HepG2 (cell line): ENCODE results near the gene METTL13. TPM values are rescaled to one million over a fixed set of nuclear protein-coding genes. Genes with fewer than 3 reads are reported as not detected.
A peak's percentile ranks its signal among the peaks of the same experiment; 100 is the strongest.

Source experiments
- ATAC-seq: fragments of 200-7000 bp; cut with Tn5 transposase; 3 replicates; pipeline ENCODE4 v1.9.1; 2020; ENCODE audit warnings: mild to moderate bottlenecking, moderate library complexity
- BruUV-seq: library from RNA; stranded (reverse); fragments of 400-500 nt; replicated peaks from 2 replicates; lab custom pipeline; 2021; lab: Mats Ljungman, UMichigan
- CTCF ChIA-PET: fragments of 300-600 bp; formaldehyde crosslinking; extraction: SDS; loops from one replicate; lab custom pipeline; 2021; ENCODE audit warnings: low total read pairs, inconsistent platforms, low intra/inter-chr PET ratio; lab: Yijun Ruan, JAX
- POLR2A ChIA-PET: fragments of 350-600 bp; sonication (Branson Sonifier 250); formaldehyde crosslinking; loops from one replicate; lab custom pipeline; 2020; ENCODE audit warnings: antibody characterized with exemption, inconsistent platforms; lab: Yijun Ruan, JAX
- DNase-seq: peaks from one replicate; pipeline ENCODE4 v3.0.0-alpha.2; 2015; ENCODE audit warnings: low spot score
- FAIRE-seq: peaks from 3 replicates; lab custom pipeline; 2011; peaks lifted over from hg19 to GRCh38; lab: Jason Lieb, UNC
- H2AFZ ChIP-seq: one replicate; pipeline ENCODE4 v1.6.1; 2011; ENCODE audit warnings: low read length, inconsistent platforms
- H3K27ac ChIP-seq: fragments of 300-600 bp; 3 replicates; pipeline ENCODE4 v1.8.0; 2011; ENCODE audit warnings: mixed run types, mild to moderate bottlenecking, mixed read lengths, low read length, inconsistent platforms; ENCODE audit not compliant: insufficient read depth; ENCODE audit errors: extremely low read length
- H3K27me3 ChIP-seq, 2 experiments: fragments of 200-600 bp in 1 of 2; 2 replicates in 1 of 2; 3 replicates in 1 of 2; pipeline versions ENCODE4 v1.6.0 to v1.8.0; 2011; ENCODE audit warnings: low read length in 2 of 2, mild to moderate bottlenecking in 2 of 2, moderate library complexity in 2 of 2, inconsistent platforms in 1 of 2; ENCODE audit not compliant: insufficient read depth in 2 of 2, control insufficient read depth in 1 of 2
- H3K36me3 ChIP-seq, 2 experiments: fragments of 200-600 bp in 1 of 2; replicated peaks in 1 of 2; 2 replicates in 1 of 2; 3 replicates in 1 of 2; pipeline versions ENCODE4 v1.5.1 to v1.8.0; 2011; ENCODE audit warnings: low read length in 2 of 2, inconsistent platforms in 1 of 2; ENCODE audit not compliant: insufficient read depth in 2 of 2, control insufficient read depth in 1 of 2
- H3K4me1 ChIP-seq: 2 replicates; pipeline ENCODE4 v1.5.1; 2012; ENCODE audit warnings: low read length, inconsistent platforms; ENCODE audit not compliant: insufficient read depth
- H3K4me2 ChIP-seq: 2 replicates; pipeline ENCODE4 v1.6.0; 2011; ENCODE audit warnings: low read depth, low read length, inconsistent platforms
- H3K4me3 ChIP-seq, 3 experiments: fragments of 200-600 bp in 1 of 3; sonication (generic), shearing (Covaris generic) in 1 of 3; replicated peaks in 1 of 3; 2 replicates each; pipeline ENCODE4 v1.5.1; 2011 to 2016; ENCODE audit warnings: low read length in 3 of 3, inconsistent platforms in 2 of 3, low read depth in 2 of 3, mild to moderate bottlenecking in 2 of 3, control low read depth in 1 of 3, mixed read lengths in 1 of 3; ENCODE audit not compliant: insufficient read depth in 1 of 3
- H3K79me2 ChIP-seq: one replicate; pipeline ENCODE4 v1.6.1; 2011; ENCODE audit warnings: low read length, inconsistent platforms; ENCODE audit not compliant: insufficient read depth
- H3K9ac ChIP-seq: 2 replicates; pipeline ENCODE4 v1.6.0; 2011; ENCODE audit warnings: mild to moderate bottlenecking, low read depth, low read length, inconsistent platforms; ENCODE audit not compliant: insufficient read depth
- H3K9me3 ChIP-seq: 2 replicates; pipeline ENCODE4 v1.5.1; 2012; ENCODE audit warnings: mild to moderate bottlenecking, low read length
- H4K20me1 ChIP-seq: 2 replicates; pipeline ENCODE4 v1.6.0; 2011; ENCODE audit warnings: inconsistent platforms, mild to moderate bottlenecking, low read length, moderate library complexity; ENCODE audit not compliant: insufficient read depth
- ARNT2 ChIP-seq: sonication (generic); formaldehyde crosslinking; IDR thresholded peaks from 2 replicates; pipeline ENCODE4 v1.8.0; 2022; ENCODE audit warnings: mild to moderate bottlenecking, low read depth, missing genetic modification reagents, moderate library complexity
- GATAD2A ChIP-seq: IDR thresholded peaks from 2 replicates; pipeline ENCODE4 v1.6.1; 2016
- HNF4G ChIP-seq, 2 experiments: sonication (generic) in 1 of 2; formaldehyde crosslinking in 1 of 2; IDR thresholded peaks; 2 replicates each; pipeline versions ENCODE4 v1.4.0 to v1.6.1; 2011 to 2020; ENCODE audit warnings: borderline replicate concordance in 2 of 2, low read depth in 2 of 2, mild to moderate bottlenecking in 2 of 2, low read length in 1 of 2, missing genetic modification reagents in 1 of 2, moderate library complexity in 1 of 2
- MAFF ChIP-seq: IDR thresholded peaks from 2 replicates; pipeline ENCODE4 v1.6.1; 2011; ENCODE audit warnings: low read depth, low read length, improper control_type of control experiment
- MAFK ChIP-seq, 2 experiments: IDR thresholded peaks in 1 of 2; conservative IDR thresholded peaks in 1 of 2; 2 replicates each; pipeline ENCODE4 v1.6.1; 2011; ENCODE audit warnings: improper control_type of control experiment in 2 of 2, low read length in 2 of 2
- MED1 ChIP-seq: sonication (generic); formaldehyde crosslinking; IDR thresholded peaks from 2 replicates; pipeline ENCODE4 v1.4.0; 2020; ENCODE audit warnings: missing genetic modification reagents
- NAIF1 ChIP-seq: sonication (generic); formaldehyde crosslinking; IDR thresholded peaks from 2 replicates; pipeline ENCODE4 v1.5.0; 2020; ENCODE audit warnings: mild to moderate bottlenecking, missing genetic modification reagents, borderline replicate concordance
- POLR2G ChIP-seq: fragments of 200-400 bp; formaldehyde crosslinking; IDR thresholded peaks from 2 replicates; pipeline ENCODE4 v1.6.1; 2018; ENCODE audit warnings: mild to moderate bottlenecking, low read depth, low read length, moderate library complexity
- SAFB2 ChIP-seq: sonication (generic); formaldehyde crosslinking; IDR thresholded peaks from 2 replicates; pipeline ENCODE4 v1.5.1; 2020; ENCODE audit warnings: missing genetic modification reagents, low read depth, mild to moderate bottlenecking, borderline replicate concordance
- TEAD2 ChIP-seq: sonication (generic); formaldehyde crosslinking; IDR thresholded peaks from 2 replicates; pipeline ENCODE4 v1.9.0; 2021; ENCODE audit warnings: missing genetic modification reagents
- TOE1 ChIP-seq: sonication (generic); formaldehyde crosslinking; IDR thresholded peaks from 2 replicates; pipeline ENCODE4 v1.4.0; 2020; ENCODE audit warnings: mild to moderate bottlenecking, missing genetic modification reagents
- ZNF441 ChIP-seq: sonication (generic); formaldehyde crosslinking; IDR thresholded peaks from 2 replicates; pipeline ENCODE4 v1.7.0; 2021; ENCODE audit warnings: missing genetic modification reagents, borderline replicate concordance
- ZNF496 ChIP-seq: sonication (generic); formaldehyde crosslinking; IDR thresholded peaks from 2 replicates; pipeline ENCODE4 v1.8.1; 2023; ENCODE audit warnings: mild to moderate bottlenecking, moderate library complexity, missing genetic modification reagents; ENCODE audit not compliant: insufficient replicate concordance
- ZNF772 ChIP-seq: sonication (generic); formaldehyde crosslinking; IDR thresholded peaks from 2 replicates; pipeline ENCODE4 v1.5.0; 2020; ENCODE audit warnings: mild to moderate bottlenecking, missing genetic modification reagents
- ZNF782 ChIP-seq: sonication (generic); formaldehyde crosslinking; IDR thresholded peaks from 2 replicates; pipeline ENCODE4 v1.4.0; 2020; ENCODE audit warnings: missing genetic modification reagents, mild to moderate bottlenecking, borderline replicate concordance
- WGBS: methylation state at CpG from one replicate; pipeline ENCODE4 v1.1.6; 2017; ENCODE audit warnings: low lambda C conversion rate; 5-methylcytosine and 5-hydroxymethylcytosine counted together
- in situ Hi-C: cut with HindIII; loops from 2 replicates; pipeline ENCODE4 v1.10.0; 2017; ENCODE audit warnings: low pct_unique_long_range_greater_than_20kb; ENCODE audit not compliant: extremely low pct_ligation_motif_present
- intact Hi-C: fragments of 100-400 bp; cut with micrococcal nuclease; formaldehyde crosslinking; loops from one replicate; pipeline ENCODE4 v1.10.0; 2022; ENCODE audit not compliant: unreplicated experiment
- polyA plus RNA-seq, 8 experiments: library from polyadenylated mRNA; depleted of rRNA in 3 of 8; stranded (reverse) in 7 of 8; unstranded in 1 of 8; fragments of >200 nt; fragmentation: Illumina TruSeq in 4 of 8; extraction: Trizol in 4 of 8; gene quantifications; 2 replicates each; pipeline versions ENCODE4 v1.2.1 to v1.2.3, GENCODE V29; 2011 to 2016; ENCODE audit warnings: low read depth in 4 of 8, missing spikeins in 1 of 8, mixed read lengths in 1 of 8; ENCODE audit not compliant: insufficient read depth in 1 of 8
- total RNA-seq, 5 experiments: library from RNA; depleted of rRNA; stranded (reverse); fragments of >200 nt; fragmentation: Illumina TruSeq; extraction: Trizol; gene quantifications; 2 replicates each; pipeline ENCODE4 v1.2.3, GENCODE V29; 2016; ENCODE audit warnings: low read depth in 1 of 5
- TF ChIP-seq, protein P1 (sequence below): sonication (generic); formaldehyde crosslinking; conservative IDR thresholded peaks from 2 replicates; pipeline ENCODE4 v1.8.0; 2022; ENCODE audit warnings: missing genetic modification reagents
- TF ChIP-seq, protein P2 (sequence below): sonication (generic); formaldehyde crosslinking; IDR thresholded peaks from 2 replicates; pipeline ENCODE4 v1.4.0; 2020; ENCODE audit warnings: mild to moderate bottlenecking, missing genetic modification reagents

The METTL13 gene
- total and polyA plus RNA-seq, 2 of the 13 experiments (the other 11 are each of a cell fraction or from before 2014, with no cell fraction given) = 18.6 to 22.8 TPM

DNA sequence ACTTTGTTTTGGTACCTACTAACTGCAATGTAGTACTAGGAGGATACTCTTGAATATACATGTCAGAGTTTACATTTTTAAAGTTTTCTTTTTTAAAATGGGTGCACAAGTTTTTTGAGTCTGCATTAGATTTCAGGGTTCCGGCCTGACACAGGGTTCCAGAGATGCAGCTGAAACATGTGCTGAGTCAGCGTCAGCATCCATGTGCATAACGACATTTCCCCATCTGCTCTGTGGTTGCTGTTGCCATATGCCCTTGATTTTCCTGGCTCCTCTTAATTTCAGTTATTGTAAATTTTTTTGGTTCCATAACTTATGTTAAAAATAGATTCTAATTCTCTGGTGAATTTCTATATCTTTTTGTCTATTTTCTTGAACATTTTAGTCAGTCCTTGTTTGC, 12.3 kb upstream of the METTL13 start:
- Histone ChIP-seq H3K36me3 (no peaks in the 10 kb centered on the region), H3K4me3 (no peak overlapping the region), H3K4me2 (no peak overlapping the region), H3K9me3 (no peaks in the 10 kb centered on the region), H3K9ac (no peak overlapping the region), H2AFZ (no peak overlapping the region), H3K4me1 (no peaks in the 10 kb centered on the region), H3K79me2 (no peaks in the 10 kb centered on the region), H3K27me3 (no peaks in the 10 kb centered on the region; a peak in 1 of 5 replicates), H4K20me1 (no peaks in the 10 kb centered on the region)
- ATAC-seq = no peak
- ChIA-PET CTCF (no interaction called here), POLR2A (no interaction called here)
- no TSS peak for BruUV-seq
- FAIRE-seq = no peak
- DNase-seq = no peak
- intact Hi-C loops = no loop called here
- 28% methylated on average over 3 of the region's 3 CpGs for WGBS
- TF ChIP-seq SAFB2 (CRISPR knock-in tag) = no peak
- peak; percentile 87 to 93 for TF ChIP-seq MAFK (conservative IDR thresholded peaks at IDR 0.05 in 1 of 2, IDR thresholded peaks at IDR 0.05 in 1 of 2; ENCODE audit: low read length in 2 of 2)
- TF ChIP-seq MAFF = peak; percentile 85
- no peak for TF ChIP-seq MED1 (CRISPR knock-in tag)
- no peak for TF ChIP-seq ARNT2 (CRISPR knock-in tag)
- no peak for TF ChIP-seq ZNF782 (CRISPR knock-in tag)
- TF ChIP-seq, all 625 proteins: peak for 2
- in situ Hi-C loops = no loop called here
- no peak overlapping the region for H3K27ac ChIP-seq

DNA sequence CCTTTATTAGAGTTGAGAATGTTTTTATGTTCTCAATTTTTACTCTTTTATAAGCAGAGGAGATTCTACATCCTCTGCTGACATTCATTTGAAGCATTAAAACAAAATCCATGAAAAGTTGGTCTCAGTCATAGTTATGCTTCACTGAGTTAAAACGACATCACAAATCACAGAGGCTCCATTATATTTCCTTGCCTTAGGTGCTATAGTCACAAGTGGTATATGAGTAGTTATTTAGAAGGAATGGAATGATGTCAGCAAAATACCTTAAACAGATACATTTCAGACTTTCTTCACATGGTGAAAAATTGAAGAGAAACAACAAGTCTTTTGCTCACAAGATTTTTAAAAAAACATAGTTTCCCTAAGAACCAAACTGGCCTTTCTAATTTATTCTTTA, 11.7 kb upstream of the METTL13 start:
- ChIA-PET CTCF (no interaction called here), POLR2A (no interaction called here)
- Histone ChIP-seq H3K27me3 (no peaks in the 10 kb centered on the region), H3K4me1 (no peaks in the 10 kb centered on the region), H4K20me1 (no peaks in the 10 kb centered on the region), H3K36me3 (no peaks in the 10 kb centered on the region), H3K4me2 (no peak overlapping the region), H3K4me3 (no peak overlapping the region), H3K9me3 (no peaks in the 10 kb centered on the region), H3K79me2 (no peaks in the 10 kb centered on the region), H3K9ac (no peak overlapping the region), H2AFZ (no peak overlapping the region), H3K27ac (no peak overlapping the region)
- WGBS = 3% methylated on average over 1 of the region's 1 CpG
- no peak for DNase-seq
- no peak for ATAC-seq
- no TSS peak for BruUV-seq
- no peak for FAIRE-seq
- intact Hi-C loops (no loop called here), in situ Hi-C loops (no loop called here)
- TF ChIP-seq, protein P1, sequence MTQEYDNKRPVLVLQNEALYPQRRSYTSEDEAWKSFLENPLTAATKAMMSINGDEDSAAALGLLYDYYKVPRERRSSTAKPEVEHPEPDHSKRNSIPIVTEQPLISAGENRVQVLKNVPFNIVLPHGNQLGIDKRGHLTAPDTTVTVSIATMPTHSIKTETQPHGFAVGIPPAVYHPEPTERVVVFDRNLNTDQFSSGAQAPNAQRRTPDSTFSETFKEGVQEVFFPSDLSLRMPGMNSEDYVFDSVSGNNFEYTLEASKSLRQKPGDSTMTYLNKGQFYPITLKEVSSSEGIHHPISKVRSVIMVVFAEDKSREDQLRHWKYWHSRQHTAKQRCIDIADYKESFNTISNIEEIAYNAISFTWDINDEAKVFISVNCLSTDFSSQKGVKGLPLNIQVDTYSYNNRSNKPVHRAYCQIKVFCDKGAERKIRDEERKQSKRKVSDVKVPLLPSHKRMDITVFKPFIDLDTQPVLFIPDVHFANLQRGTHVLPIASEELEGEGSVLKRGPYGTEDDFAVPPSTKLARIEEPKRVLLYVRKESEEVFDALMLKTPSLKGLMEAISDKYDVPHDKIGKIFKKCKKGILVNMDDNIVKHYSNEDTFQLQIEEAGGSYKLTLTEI (CRISPR knock-in tag) = no peak
- TF ChIP-seq GATAD2A (no peak), ZNF496 (CRISPR knock-in tag) (no peak), TEAD2 (CRISPR knock-in tag) (no peak), TOE1 (CRISPR knock-in tag) (no peak), NAIF1 (CRISPR knock-in tag) (no peak), ZNF772 (CRISPR knock-in tag) (no peak), POLR2G (no peak), HNF4G (IDR thresholded peaks at IDR 0.05; ENCODE audit: borderline replicate concordance, low read depth, low read length) (no peak), HNF4G (CRISPR knock-in tag; IDR thresholded peaks at IDR 0.05; ENCODE audit: borderline replicate concordance, low read depth) (no peak), ZNF441 (CRISPR knock-in tag) (no peak)
- TF ChIP-seq, protein P2, sequence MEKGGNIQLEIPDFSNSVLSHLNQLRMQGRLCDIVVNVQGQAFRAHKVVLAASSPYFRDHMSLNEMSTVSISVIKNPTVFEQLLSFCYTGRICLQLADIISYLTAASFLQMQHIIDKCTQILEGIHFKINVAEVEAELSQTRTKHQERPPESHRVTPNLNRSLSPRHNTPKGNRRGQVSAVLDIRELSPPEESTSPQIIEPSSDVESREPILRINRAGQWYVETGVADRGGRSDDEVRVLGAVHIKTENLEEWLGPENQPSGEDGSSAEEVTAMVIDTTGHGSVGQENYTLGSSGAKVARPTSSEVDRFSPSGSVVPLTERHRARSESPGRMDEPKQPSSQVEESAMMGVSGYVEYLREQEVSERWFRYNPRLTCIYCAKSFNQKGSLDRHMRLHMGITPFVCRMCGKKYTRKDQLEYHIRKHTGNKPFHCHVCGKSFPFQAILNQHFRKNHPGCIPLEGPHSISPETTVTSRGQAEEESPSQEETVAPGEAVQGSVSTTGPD (CRISPR knock-in tag) = no peak
